Nucleus accumbens (tissue), 56 donors: ENCODE data around the gene NBEAL1.
"Not testable (repeated sequence)": the region's sequence is repeated elsewhere in the genome, so short reads cannot be mapped to it uniquely, and the experiment has no call there.

Experiments
- DNase-seq, 56 donors: peaks; one replicate each; lab custom pipeline; 2025; lab: John Stamatoyannopoulos, UW

NBEAL1 gene

DNA sequence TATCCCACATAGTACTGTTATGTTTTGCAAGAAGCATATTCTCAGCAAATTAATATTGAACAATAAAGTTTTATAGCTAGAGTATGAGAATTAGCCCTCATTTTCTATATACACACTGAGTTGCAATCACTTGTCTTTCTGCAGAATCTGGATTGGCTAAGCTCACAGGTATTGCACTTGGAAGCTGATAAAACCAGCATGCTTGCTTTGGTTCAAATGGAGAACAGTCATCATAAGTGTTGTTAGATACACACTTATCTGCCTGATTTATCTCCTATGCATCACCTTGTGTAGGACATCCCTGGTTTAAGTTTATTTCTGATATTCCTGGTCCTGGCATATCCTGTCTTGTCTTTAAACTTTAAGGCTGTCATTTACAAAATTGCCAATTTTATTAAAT lies 186.2 kb downstream of the NBEAL1 start:
- DNase-seq, result no peak

GRCh38 chr2:203201426-203201825 lies 186.8 kb downstream of the NBEAL1 start:
- no peak for DNase-seq

DNA sequence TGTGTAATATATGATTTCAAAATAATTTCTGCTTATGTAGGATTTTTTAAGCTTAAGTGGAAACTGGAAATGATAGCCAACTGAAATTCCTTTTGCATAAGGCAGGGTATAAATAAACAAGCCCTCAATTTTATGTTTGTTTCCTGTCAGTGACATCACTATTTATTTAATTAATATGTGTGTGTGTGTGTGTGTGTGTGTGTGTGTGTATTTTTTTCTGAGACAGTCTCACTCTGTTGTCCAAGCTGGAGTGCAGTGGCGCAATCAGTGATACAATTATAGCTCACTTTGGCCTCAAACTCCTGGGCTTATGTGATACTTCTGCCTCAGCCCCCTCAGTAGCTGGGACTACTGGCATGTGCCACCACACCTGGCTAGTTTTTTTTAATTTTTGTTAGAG lies 194.9 kb downstream of the NBEAL1 start:
- DNase-seq, result no peak

DNA sequence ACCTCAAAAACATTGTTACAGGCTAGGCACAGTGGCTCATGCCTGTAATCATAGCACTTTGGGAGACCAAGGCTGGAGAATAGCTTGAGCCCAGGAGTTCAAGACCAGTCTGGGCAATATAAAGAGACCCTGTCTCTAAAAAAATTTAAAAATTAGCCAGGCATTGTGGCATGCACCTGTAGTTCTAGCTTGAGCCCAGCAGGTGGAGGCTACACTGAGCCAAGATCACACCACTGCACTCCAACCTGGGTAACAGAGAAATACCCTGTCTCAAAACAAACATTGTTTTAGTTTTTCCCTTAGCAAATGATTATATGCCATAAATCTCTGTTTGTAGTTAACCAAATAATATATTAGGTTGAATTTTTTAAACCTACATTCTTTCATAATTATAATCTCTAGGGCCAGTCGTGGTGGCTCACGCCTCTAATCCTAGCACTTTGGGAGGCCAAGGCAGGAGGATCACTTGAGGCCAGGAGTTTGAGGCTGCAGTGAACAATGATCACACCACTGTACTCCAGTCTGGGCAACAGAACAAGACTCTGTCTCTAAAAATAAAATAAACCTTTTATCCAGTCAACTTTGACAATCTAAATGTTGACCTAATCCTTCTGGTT lies 210.9 kb downstream of the NBEAL1 start:
- peak in 1 of 56 donors; percentile 5 for DNase-seq

DNA sequence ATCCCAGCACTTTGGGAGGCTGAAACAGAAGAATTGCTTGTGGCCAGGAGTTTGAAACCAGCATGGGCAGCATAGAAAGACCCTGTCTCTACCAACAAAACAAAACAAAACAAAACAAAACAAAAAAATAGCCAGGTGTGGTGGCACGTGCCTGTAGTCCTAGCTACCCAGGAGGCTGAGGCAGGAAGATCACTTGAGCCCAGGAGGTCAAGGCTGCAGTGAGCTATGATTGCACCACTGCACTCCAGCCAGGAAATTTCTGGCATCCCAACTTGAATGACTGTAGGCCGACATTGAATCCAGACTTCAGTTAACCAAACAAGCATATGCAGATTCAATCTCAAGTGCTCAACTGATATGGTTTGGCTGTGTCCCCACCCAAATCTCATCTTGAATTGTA lies 215.0 kb downstream of the NBEAL1 start:
- DNase-seq, result not testable (repeated sequence)

GRCh38 chr2:203237346-203238238 lies 222.9 kb downstream of the NBEAL1 start:
- DNase-seq, result no peak

- DNase-seq, result peak in 5 of 56 donors; percentile 1 to 40 (median 22)
Observed at GRCh38 chr2:203238292-203238703, 223.6 kb downstream of the NBEAL1 start.

- peak; percentile 66 to 99 (median 93) for DNase-seq
Observed at GRCh38 chr2:203238704-203239526, 224.2 kb downstream of the NBEAL1 start, which contains the start of gene CYP20A1. TSS of gene CYP20A1 (plus strand) at chr2:203239018. CDS start at chr2:203239063, 45 bp downstream.

DNA sequence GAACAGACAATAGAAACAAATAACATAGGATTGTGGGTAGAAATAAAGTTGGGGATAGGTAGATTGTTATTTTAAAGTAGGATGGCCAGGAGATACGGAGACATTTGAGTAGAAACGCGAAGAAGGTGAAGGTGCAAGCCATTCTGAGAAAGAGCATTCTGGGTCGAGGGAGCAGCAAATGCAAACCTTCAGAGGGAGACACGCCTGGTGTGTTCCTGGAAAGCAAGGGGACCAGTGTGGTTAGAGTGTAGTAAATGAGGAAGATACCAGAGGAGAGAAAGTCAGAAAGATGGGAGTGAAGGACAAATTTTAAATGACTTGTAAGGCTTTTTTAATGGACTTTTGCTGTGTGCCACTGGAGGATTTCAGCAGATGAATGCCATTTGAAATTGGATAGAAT lies 225.8 kb downstream of the NBEAL1 start:
- no peak for DNase-seq

DNA sequence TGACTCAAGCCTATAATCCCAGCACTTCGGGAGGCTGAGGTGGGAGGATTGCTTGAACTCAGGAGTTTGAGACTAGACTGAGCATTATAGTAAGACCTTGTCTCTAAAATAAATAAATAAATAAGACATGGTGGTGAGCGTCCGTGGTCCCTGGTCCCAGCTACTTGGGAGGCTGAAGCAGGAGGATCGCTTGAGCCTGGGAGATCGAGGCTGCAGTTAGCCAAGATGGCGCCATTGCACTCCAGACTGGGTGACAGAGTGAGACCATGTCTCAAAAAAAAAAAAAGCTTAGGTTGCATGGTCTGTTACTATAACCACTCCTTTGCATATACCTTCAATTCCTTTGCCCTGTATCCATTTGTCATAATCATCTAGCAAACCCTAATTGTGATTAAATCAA lies 227.8 kb downstream of the NBEAL1 start:
- no peak for DNase-seq

DNA sequence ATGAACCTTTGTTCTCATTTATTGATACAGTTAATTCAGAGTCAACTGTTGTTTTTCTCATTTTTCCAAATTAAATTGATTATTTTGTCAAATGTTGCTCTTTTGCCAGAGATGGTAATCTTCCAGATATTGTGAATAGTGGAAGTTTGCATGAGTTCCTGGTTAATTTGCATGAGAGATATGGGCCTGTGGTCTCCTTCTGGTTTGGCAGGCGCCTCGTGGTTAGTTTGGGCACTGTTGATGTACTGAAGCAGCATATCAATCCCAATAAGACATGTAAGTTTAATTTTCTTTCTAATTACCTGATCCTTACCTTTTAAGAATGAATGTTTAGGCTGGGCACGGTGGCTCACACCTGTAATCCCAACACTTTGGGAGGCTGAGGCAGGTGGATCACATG lies 232.0 kb downstream of the NBEAL1 start:
- DNase-seq, result no peak

GRCh38 chr2:203252818-203253217 lies 238.1 kb downstream of the NBEAL1 start:
- DNase-seq, result no peak

DNA sequence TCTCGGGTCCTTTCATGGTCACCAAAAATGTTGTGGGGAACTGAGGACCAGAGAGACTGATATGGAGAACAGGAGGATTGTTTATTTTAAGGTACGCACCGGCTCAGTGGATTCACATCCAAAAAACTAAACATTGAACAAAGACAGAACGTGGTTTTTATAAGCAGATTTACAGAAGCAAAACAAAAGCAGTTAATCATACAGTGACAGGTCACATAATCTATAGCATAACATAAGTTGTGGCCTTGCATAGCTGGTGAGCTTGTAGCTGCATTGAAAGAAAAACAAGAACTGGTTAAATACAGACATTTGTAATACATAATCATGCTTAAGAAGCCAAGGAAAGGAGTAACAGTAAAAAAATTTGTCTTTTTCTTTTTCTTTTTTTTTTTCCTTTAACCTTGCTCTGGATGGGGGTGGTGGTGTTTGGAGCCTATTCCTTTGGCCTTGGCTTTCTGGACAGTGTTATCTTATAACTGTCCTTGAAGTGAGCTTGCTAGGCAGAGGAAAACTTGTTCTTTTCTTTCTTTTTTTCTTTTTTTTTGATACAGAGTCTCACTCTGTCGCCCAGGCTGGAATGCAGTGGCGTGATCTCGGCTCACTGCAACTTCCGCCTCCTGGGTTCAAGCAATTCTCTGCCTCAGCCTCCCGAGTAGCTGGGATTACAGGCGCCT lies 238.9 kb downstream of the NBEAL1 start:
- not testable (repeated sequence) for DNase-seq

- no peak for DNase-seq
Observed at GRCh38 chr2:203261326-203262159, 246.9 kb downstream of the NBEAL1 start.
